ENCODE results near the gene MAT1A.

GRCh38 chr10:80323311-80323710, 33.9 kb upstream of the MAT1A start:
- TF ChIP-seq, protein P1, sequence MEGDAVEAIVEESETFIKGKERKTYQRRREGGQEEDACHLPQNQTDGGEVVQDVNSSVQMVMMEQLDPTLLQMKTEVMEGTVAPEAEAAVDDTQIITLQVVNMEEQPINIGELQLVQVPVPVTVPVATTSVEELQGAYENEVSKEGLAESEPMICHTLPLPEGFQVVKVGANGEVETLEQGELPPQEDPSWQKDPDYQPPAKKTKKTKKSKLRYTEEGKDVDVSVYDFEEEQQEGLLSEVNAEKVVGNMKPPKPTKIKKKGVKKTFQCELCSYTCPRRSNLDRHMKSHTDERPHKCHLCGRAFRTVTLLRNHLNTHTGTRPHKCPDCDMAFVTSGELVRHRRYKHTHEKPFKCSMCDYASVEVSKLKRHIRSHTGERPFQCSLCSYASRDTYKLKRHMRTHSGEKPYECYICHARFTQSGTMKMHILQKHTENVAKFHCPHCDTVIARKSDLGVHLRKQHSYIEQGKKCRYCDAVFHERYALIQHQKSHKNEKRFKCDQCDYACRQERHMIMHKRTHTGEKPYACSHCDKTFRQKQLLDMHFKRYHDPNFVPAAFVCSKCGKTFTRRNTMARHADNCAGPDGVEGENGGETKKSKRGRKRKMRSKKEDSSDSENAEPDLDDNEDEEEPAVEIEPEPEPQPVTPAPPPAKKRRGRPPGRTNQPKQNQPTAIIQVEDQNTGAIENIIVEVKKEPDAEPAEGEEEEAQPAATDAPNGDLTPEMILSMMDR (IDR thresholded peaks at IDR 0.05), result no peak
- TF ChIP-seq POLR2A (IDR thresholded peaks at IDR 0.05) (no peak), EP300 (IDR thresholded peaks at IDR 0.05) (no peak)
